H54 (cell line): ENCODE data around the gene FBXO34.
A peak's percentile ranks its signal among the peaks of the same experiment; 100 is the strongest.

Source experiments
- DNase-seq: peaks from one replicate; pipeline ENCODE4 v3.0.0; 2011; ENCODE audit warnings: low spot score, mixed read lengths; ENCODE audit not compliant: insufficient read length
- FAIRE-seq: peaks from 3 replicates; lab custom pipeline; 2011; peaks lifted over from hg19 to GRCh38; lab: Jason Lieb, UNC
- POLR2A ChIP-seq: IDR thresholded peaks from 2 replicates; pipeline ENCODE4 v1.6.1; 2011; ENCODE audit warnings: low read depth, mild to moderate bottlenecking, low read length

The FBXO34 gene

GRCh38 chr14:55281316-55281839, 10.2 kb downstream of the FBXO34 start:
- FAIRE-seq: no peak

GRCh38 chr14:55285048-55285652, 13.9 kb downstream of the FBXO34 start:
- DNase-seq: no peak
- no peak for FAIRE-seq

More at GRCh38 chr14:55281316-55281839, 10.2 kb downstream of the FBXO34 start:
- DNase-seq: no peak
- TF ChIP-seq POLR2A: no peak

GRCh38 chr14:55288439-55288838, 17.2 kb downstream of the FBXO34 start:
- FAIRE-seq: no peak
- TF ChIP-seq POLR2A: no peak
- DNase-seq: no peak

More at GRCh38 chr14:55285048-55285652, 13.9 kb downstream of the FBXO34 start:
- no peak for TF ChIP-seq POLR2A

GRCh38 chr14:55291480-55292081, 20.4 kb downstream of the FBXO34 start:
- DNase-seq (no peak), FAIRE-seq (no peak)
- TF ChIP-seq POLR2A: no peak

GRCh38 chr14:55294603-55295002, 23.4 kb downstream of the FBXO34 start:
- TF ChIP-seq POLR2A: no peak
- FAIRE-seq (no peak), DNase-seq (no peak)

GRCh38 chr14:55297611-55298499, 26.6 kb downstream of the FBXO34 start:
- no peak for TF ChIP-seq POLR2A
- no peak for DNase-seq
- no peak for FAIRE-seq

- no peak for TF ChIP-seq POLR2A
- no peak for DNase-seq
- FAIRE-seq: no peak
These were observed 27.2 kb downstream of the FBXO34 start for GRCh38 chr14:55298500-55298822.

GRCh38 chr14:55301437-55302121, 30.4 kb downstream of the FBXO34 start:
- TF ChIP-seq POLR2A: no peak
- FAIRE-seq (peak; percentile 84), DNase-seq (peak; percentile 12)

GRCh38 chr14:55302367-55303124, 31.3 kb downstream of the FBXO34 start:
- no peak for FAIRE-seq
- no peak for TF ChIP-seq POLR2A
- no peak for DNase-seq

GRCh38 chr14:55303125-55303499, 31.9 kb downstream of the FBXO34 start:
- TF ChIP-seq POLR2A: no peak
- no peak for FAIRE-seq
- DNase-seq: no peak

GRCh38 chr14:55303691-55304145, 32.5 kb downstream of the FBXO34 start:
- no peak for DNase-seq

GRCh38 chr14:55306938-55307589, 35.8 kb downstream of the FBXO34 start:
- TF ChIP-seq POLR2A: no peak
- FAIRE-seq (no peak), DNase-seq (no peak)

More at GRCh38 chr14:55303691-55304145, 32.5 kb downstream of the FBXO34 start:
- FAIRE-seq: no peak
- TF ChIP-seq POLR2A: no peak
